ENCODE results near the gene NEBL.
"Not testable (repeated sequence)": the region's sequence is repeated elsewhere in the genome, so short reads cannot be mapped to it uniquely, and the experiment has no call there.

NEBL gene, protein sequence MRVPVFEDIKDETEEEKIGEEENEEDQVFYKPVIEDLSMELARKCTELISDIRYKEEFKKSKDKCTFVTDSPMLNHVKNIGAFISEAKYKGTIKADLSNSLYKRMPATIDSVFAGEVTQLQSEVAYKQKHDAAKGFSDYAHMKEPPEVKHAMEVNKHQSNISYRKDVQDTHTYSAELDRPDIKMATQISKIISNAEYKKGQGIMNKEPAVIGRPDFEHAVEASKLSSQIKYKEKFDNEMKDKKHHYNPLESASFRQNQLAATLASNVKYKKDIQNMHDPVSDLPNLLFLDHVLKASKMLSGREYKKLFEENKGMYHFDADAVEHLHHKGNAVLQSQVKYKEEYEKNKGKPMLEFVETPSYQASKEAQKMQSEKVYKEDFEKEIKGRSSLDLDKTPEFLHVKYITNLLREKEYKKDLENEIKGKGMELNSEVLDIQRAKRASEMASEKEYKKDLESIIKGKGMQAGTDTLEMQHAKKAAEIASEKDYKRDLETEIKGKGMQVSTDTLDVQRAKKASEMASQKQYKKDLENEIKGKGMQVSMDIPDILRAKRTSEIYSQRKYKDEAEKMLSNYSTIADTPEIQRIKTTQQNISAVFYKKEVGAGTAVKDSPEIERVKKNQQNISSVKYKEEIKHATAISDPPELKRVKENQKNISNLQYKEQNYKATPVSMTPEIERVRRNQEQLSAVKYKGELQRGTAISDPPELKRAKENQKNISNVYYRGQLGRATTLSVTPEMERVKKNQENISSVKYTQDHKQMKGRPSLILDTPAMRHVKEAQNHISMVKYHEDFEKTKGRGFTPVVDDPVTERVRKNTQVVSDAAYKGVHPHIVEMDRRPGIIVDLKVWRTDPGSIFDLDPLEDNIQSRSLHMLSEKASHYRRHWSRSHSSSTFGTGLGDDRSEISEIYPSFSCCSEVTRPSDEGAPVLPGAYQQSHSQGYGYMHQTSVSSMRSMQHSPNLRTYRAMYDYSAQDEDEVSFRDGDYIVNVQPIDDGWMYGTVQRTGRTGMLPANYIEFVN

GRCh38 chr10:20897146-20897825 is at the start of gene NEBL:
NEBL (minus strand) TSS chr10:20897311; CDS start chr10:20897205, 106 bp downstream.
- Histone ChIP-seq H3K4me3 (ENCODE audit: low read length) (no peak within 1 kb of the TSS), H3K4me1 (ENCODE audit: insufficient read depth, low read length) (no peaks in the 10 kb centered on the region), H3K36me3 (ENCODE audit: insufficient read depth, low read length) (no peaks in the 10 kb centered on the region), H3K9me3 (ENCODE audit: low read length) (no peaks in the 10 kb centered on the region), H2AFZ (ENCODE audit: low read depth, low read length) (no peak within 1 kb of the TSS), H3K27me3 (ENCODE audit: insufficient read depth, low read length) (no peaks in the 10 kb centered on the region)

DNA sequence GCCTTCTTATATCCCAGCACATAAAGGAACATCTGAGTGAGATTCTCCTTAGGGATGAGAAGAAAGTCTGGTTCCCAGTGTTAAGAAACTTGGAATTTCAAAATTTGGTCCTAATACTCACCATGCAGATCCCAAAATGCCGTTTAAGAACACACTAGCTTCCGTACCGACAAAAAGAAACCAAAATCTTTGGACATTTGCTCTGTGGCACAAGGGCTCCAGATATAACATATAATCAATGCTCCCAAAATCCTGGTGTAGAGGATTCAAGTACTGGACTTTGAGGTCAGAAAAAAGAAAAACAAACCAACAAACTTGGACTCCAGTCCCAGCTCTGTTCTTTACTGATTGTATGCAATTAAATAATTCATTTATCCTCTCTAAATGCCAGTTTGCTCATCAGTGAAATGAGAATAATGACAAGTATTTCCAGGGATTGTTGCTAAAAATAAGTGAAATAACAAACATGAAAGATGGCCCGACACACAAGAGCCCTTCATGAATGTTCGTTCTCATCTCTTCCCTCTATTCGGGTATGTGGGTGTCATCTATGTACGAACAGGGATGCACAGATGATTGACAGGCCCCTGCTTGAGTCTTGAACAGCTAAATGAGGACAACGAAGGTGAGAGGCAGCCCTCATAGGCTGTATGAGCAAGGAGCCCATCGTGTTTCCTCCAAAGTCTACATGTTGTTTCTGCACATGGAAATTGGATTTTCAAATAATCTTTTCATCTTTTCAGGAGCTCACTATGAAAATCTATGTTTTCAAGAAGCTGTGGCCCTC is 48.6 kb upstream of the NEBL start:
- no peaks in the 10 kb centered on the region for H3K9me3 ChIP-seq (ENCODE audit: low read length)
- H2AFZ ChIP-seq (ENCODE audit: low read depth, low read length), result no peak overlapping the region
- no peak overlapping the region for H3K4me3 ChIP-seq (ENCODE audit: low read length)
- no peaks in the 10 kb centered on the region for H3K36me3 ChIP-seq (ENCODE audit: insufficient read depth, low read length)
- H3K27me3 ChIP-seq (ENCODE audit: insufficient read depth, low read length), result no peaks in the 10 kb centered on the region
- H3K4me1 ChIP-seq (ENCODE audit: insufficient read depth, low read length), result peaks cover 3% of the 10 kb centered on the region

GRCh38 chr10:20944789-20945502 is 47.8 kb upstream of the NEBL start:
- no peak overlapping the region for H2AFZ ChIP-seq (ENCODE audit: low read depth, low read length)

DNA sequence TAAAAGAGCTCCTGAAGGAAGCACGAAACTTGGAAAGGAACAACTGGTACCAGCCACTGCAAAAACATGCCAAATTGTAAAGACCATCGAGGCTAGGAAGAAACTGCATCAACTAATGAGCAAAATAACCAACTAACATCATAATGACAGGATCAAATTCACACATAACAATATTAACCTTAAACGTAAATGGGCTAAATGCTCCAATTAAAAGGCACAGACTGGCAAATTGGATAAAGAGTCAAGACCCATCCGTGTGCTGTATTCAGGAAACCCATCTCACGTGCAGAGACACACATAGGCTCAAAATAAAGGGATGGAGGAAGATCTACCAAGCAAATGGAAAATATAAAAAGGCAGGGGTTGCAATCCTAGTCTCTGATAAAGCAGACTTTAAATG is 42.3 kb upstream of the NEBL start:
- H3K4me1 ChIP-seq (ENCODE audit: insufficient read depth, low read length); H3K27me3 ChIP-seq (ENCODE audit: insufficient read depth, low read length); H2AFZ ChIP-seq (ENCODE audit: low read depth, low read length); H3K9me3 ChIP-seq (ENCODE audit: low read length); H3K4me3 ChIP-seq (ENCODE audit: low read length); H3K36me3 ChIP-seq (ENCODE audit: insufficient read depth, low read length): not testable (repeated sequence)

More at GRCh38 chr10:20944789-20945502, 47.8 kb upstream of the NEBL start:
- no peak overlapping the region for H3K4me3 ChIP-seq (ENCODE audit: low read length)
- peaks cover 2% of the 10 kb centered on the region for H3K4me1 ChIP-seq (ENCODE audit: insufficient read depth, low read length)
- H3K27me3 ChIP-seq (ENCODE audit: insufficient read depth, low read length), result no peaks in the 10 kb centered on the region
- H3K9me3 ChIP-seq (ENCODE audit: low read length), result no peaks in the 10 kb centered on the region
- no peaks in the 10 kb centered on the region for H3K36me3 ChIP-seq (ENCODE audit: insufficient read depth, low read length)

DNA sequence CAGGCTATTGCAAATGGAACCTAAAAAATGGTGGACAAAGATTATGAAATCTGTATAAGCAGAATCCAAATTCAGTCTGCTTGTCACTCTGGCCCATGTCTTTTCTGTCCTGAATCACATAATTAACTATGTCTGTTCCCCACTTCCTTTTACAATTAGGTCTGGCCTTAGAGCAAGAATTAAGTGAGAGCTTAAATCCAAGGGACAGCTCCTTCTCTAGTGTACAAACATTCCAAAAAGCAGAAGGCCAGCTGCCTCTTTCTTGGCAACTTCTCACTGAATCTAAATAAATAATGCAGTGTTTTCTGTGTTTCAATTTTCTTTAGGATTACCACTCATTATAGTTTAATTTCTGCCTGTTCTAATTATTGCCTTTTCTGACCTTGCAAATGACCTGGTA is 39.3 kb upstream of the NEBL start:
- H3K4me3 ChIP-seq (ENCODE audit: low read length), result no peak overlapping the region
- H3K4me1 ChIP-seq (ENCODE audit: insufficient read depth, low read length), result no peaks in the 10 kb centered on the region
- H3K36me3 ChIP-seq (ENCODE audit: insufficient read depth, low read length), result no peaks in the 10 kb centered on the region
- no peaks in the 10 kb centered on the region for H3K27me3 ChIP-seq (ENCODE audit: insufficient read depth, low read length)
- H3K9me3 ChIP-seq (ENCODE audit: low read length), result peaks cover 2% of the 10 kb centered on the region
- H2AFZ ChIP-seq (ENCODE audit: low read depth, low read length), result no peak overlapping the region

DNA sequence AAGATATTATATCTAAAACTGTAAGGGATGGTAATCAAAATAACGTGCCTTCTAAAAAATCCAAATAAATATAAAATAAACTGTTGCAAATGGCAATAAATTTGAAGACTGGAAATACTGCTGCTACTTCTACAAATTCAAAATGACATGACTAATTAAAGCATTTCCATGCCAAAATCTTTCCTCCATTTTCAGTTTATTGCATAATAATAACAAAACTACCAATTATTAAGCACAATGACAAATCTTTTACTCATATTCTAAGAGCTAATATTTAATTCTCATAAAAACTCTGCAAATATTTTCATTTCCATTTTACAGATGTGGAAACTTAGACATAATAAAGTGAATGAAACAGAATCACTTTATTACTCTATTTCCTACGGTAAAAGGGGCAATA is 38.8 kb upstream of the NEBL start:
- no peaks in the 10 kb centered on the region for H3K4me1 ChIP-seq (ENCODE audit: insufficient read depth, low read length)

GRCh38 chr10:20935301-20935700 is 38.2 kb upstream of the NEBL start:
- H2AFZ ChIP-seq (ENCODE audit: low read depth, low read length), result no peak overlapping the region
- H3K27me3 ChIP-seq (ENCODE audit: insufficient read depth, low read length), result no peaks in the 10 kb centered on the region
- H3K4me1 ChIP-seq (ENCODE audit: insufficient read depth, low read length), result no peaks in the 10 kb centered on the region
- no peak overlapping the region for H3K4me3 ChIP-seq (ENCODE audit: low read length)
- peaks cover 2% of the 10 kb centered on the region for H3K9me3 ChIP-seq (ENCODE audit: low read length)
- no peaks in the 10 kb centered on the region for H3K36me3 ChIP-seq (ENCODE audit: insufficient read depth, low read length)

More for the DNA sequence above, 38.8 kb upstream of the NEBL start:
- Histone ChIP-seq H3K9me3 (ENCODE audit: low read length) (peaks cover 2% of the 10 kb centered on the region), H3K27me3 (ENCODE audit: insufficient read depth, low read length) (no peaks in the 10 kb centered on the region), H3K36me3 (ENCODE audit: insufficient read depth, low read length) (no peaks in the 10 kb centered on the region), H2AFZ (ENCODE audit: low read depth, low read length) (no peak overlapping the region), H3K4me3 (ENCODE audit: low read length) (no peak overlapping the region)

DNA sequence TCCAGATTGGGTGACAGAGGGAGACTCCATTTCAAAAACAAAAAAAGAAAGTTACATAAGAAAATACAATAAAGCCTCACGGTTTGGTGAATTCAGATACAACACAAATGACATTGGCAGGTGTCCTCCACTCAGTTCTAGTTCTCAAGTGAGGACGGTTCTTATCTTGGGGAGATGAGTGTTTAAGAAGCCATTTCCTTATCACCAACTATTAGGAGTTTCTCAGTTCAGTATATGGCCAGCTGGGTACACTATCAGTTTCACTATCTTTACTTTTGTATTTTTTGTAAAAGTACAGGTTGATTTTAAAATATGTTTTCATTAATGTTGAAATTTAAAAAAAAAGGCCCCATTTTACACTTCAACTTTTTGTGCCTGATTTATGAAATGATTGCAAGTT is 36.6 kb upstream of the NEBL start:
- peaks cover 2% of the 10 kb centered on the region for H3K9me3 ChIP-seq (ENCODE audit: low read length)
- no peaks in the 10 kb centered on the region for H3K4me1 ChIP-seq (ENCODE audit: insufficient read depth, low read length)
- H3K4me3 ChIP-seq (ENCODE audit: low read length), result no peak overlapping the region
- no peaks in the 10 kb centered on the region for H3K27me3 ChIP-seq (ENCODE audit: insufficient read depth, low read length)
- no peaks in the 10 kb centered on the region for H3K36me3 ChIP-seq (ENCODE audit: insufficient read depth, low read length)
- H2AFZ ChIP-seq (ENCODE audit: low read depth, low read length), result no peak overlapping the region

- no peaks in the 10 kb centered on the region for H3K27me3 ChIP-seq (ENCODE audit: insufficient read depth, low read length)
- no peak overlapping the region for H3K4me3 ChIP-seq (ENCODE audit: low read length)
- no peak overlapping the region for H2AFZ ChIP-seq (ENCODE audit: low read depth, low read length)
- no peaks in the 10 kb centered on the region for H3K36me3 ChIP-seq (ENCODE audit: insufficient read depth, low read length)
- H3K4me1 ChIP-seq (ENCODE audit: insufficient read depth, low read length), result no peaks in the 10 kb centered on the region
- H3K9me3 ChIP-seq (ENCODE audit: low read length), result peaks cover 2% of the 10 kb centered on the region
Observed at GRCh38 chr10:20932606-20933126, 35.6 kb upstream of the NEBL start.

GRCh38 chr10:20931156-20931795 is 34.2 kb upstream of the NEBL start:
- Histone ChIP-seq H3K36me3 (ENCODE audit: insufficient read depth, low read length) (no peaks in the 10 kb centered on the region), H3K27me3 (ENCODE audit: insufficient read depth, low read length) (no peaks in the 10 kb centered on the region), H3K9me3 (ENCODE audit: low read length) (no peaks in the 10 kb centered on the region), H2AFZ (ENCODE audit: low read depth, low read length) (no peak overlapping the region), H3K4me1 (ENCODE audit: insufficient read depth, low read length) (no peaks in the 10 kb centered on the region), H3K4me3 (ENCODE audit: low read length) (no peak overlapping the region)

- Histone ChIP-seq H3K36me3 (ENCODE audit: insufficient read depth, low read length) (no peaks in the 10 kb centered on the region), H2AFZ (ENCODE audit: low read depth, low read length) (no peak overlapping the region), H3K27me3 (ENCODE audit: insufficient read depth, low read length) (no peaks in the 10 kb centered on the region), H3K4me1 (ENCODE audit: insufficient read depth, low read length) (no peaks in the 10 kb centered on the region), H3K9me3 (ENCODE audit: low read length) (no peaks in the 10 kb centered on the region), H3K4me3 (ENCODE audit: low read length) (no peak overlapping the region)
Observed at GRCh38 chr10:20927456-20927855, 30.3 kb upstream of the NEBL start.
